Stimulated activated CD8-positive, alpha-beta memory T cell treated with anti-CD3 and anti-CD28 coated beads, Interleukin-12 subunit alpha, Interleukin-12 subunit beta, amount 100 ng/mL, for 4 hours (primary cell): ENCODE data around the gene MAGI2.
"Not testable (repeated sequence)": the region's sequence is repeated elsewhere in the genome, so short reads cannot be mapped to it uniquely, and the experiment has no call there.

Experiments
- DNase-seq: peaks from one replicate; pipeline ENCODE4 v3.0.0-alpha.2; 2020; ENCODE audit warnings: low read depth

MAGI2 gene

GRCh38 chr7:79149831-79150230 lies 303.6 kb downstream of the MAGI2 start:
- DNase-seq = no peak

DNA sequence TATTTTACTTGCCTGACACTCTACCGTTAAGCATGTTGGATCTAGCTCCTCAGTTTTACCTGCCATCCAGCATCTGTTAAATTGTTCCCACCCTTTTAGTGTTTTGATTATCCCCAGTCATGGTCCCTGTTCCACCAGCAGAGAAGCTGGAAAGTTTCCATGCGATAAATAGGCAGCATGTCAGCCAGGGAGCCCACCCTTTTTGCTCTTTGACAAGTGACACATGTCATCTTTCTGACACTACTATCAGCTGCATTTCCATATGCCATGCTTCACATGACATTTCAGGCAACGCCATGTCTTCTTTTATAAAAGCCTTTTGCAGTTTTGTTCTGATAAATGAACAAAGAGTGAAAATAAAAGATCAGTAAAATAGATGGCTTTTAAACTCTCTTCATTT lies 310.8 kb downstream of the MAGI2 start:
- no peak for DNase-seq

- no peak for DNase-seq
Measured at GRCh38 chr7:79141252-79141651, 312.2 kb downstream of the MAGI2 start.

GRCh38 chr7:79137942-79138341 lies 315.5 kb downstream of the MAGI2 start:
- DNase-seq = no peak

DNA sequence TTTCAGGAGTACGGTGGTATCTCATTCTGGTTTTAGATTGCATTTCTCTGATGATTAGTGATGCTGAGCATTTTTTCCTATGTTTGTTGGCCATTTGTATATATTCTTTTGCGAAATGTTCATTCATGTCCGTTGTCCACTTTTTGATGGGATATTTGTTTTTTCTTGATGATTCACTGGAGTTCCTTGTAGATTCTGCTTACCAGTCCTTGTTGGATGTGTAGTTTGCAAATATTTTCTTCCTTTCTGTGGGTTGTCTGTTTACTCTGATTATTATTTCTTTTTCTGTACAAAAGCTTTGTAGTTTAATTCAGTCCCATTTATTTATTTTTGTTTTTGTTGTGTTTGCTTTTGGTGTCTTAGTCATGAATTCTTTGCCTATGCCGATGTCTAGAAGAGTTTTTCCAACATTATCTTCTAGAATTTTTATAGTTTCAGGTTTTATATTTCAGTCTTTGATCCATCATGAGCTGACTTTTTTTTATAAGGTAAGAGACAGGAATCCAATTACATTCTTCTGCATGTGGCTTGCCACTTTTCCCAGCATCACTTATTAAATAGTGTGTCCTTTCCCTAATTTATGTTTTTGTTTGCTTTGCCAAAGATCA lies 320.5 kb downstream of the MAGI2 start:
- no peak for DNase-seq

DNA sequence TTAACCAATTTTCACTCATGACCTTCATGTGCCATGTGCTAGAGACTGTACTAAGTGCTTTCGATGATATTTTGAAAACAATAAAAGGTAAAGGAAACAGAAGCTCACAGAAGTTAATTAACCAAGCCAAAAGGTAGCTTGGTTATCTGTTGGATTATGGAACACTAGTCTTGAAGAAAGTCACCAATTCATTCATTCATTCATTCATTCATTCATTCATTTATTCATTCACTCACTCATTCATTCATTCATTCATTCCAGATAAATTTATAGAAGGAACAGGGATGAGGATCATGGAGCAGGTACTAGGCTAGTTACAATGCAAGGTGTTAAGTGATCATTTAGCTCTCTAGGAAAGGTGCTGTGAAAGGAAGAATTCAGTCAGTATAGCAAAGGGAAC lies 322.8 kb downstream of the MAGI2 start:
- DNase-seq = no peak

- DNase-seq = no peak
Measured at GRCh38 chr7:79124331-79124730, 329.1 kb downstream of the MAGI2 start.

- DNase-seq = no peak
Measured at GRCh38 chr7:79118143-79118542, 335.3 kb downstream of the MAGI2 start.

GRCh38 chr7:79096361-79096805 lies 357.1 kb downstream of the MAGI2 start:
- DNase-seq = no peak

DNA sequence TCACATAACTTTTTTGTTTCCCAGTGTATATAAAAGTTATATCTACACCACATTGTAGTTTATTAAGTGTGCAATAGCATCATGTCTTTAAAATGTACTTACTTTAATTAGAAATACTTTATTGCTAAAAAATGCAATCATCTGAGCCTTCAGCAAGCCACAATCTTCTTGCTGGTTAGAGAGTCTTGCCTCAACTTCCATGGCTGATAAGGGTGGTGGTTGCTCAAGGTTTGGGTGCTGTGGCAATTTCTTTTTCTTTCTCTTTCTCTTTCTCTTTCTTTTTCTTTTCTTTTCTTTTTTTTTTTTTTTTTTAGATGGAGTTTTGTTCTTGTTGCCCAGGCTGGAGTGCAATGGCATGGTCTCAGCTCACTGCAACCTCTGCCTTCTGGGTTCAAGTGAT lies 360.0 kb downstream of the MAGI2 start:
- DNase-seq = no peak

GRCh38 chr7:79091661-79092060 lies 361.8 kb downstream of the MAGI2 start:
- no peak for DNase-seq

GRCh38 chr7:79091011-79091410 lies 362.5 kb downstream of the MAGI2 start:
- DNase-seq = no peak

GRCh38 chr7:79090543-79090942 lies 362.9 kb downstream of the MAGI2 start:
- no peak for DNase-seq

GRCh38 chr7:79084423-79084822 lies 369.0 kb downstream of the MAGI2 start:
- DNase-seq = no peak

- DNase-seq = no peak
Measured at GRCh38 chr7:79079919-79080554, 373.4 kb downstream of the MAGI2 start.

- DNase-seq = no peak
Measured at GRCh38 chr7:79078273-79078672, 375.2 kb downstream of the MAGI2 start.

DNA sequence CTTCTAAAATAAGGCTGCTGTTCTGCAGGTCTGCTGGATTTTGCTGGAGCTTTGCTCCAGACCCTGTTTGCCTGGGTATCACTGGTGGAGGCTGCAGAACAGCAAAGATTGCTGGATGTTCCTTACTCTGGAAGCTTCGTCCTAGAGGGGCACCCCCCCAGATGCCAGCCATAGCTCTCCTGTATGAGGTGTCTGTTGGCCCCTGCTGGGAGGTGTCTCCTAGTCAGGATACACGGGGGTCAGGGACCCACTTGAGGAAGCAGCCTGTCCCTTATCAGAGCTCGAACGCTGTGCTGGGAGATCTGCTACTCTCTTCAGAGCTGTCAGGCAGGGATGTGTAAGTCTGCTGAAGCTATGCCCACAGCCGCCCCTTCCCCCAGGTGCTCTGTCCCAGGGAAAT lies 382.3 kb downstream of the MAGI2 start:
- DNase-seq = not testable (repeated sequence)

- no peak for DNase-seq
Measured at GRCh38 chr7:79064187-79064823, 389.2 kb downstream of the MAGI2 start.

- DNase-seq = no peak
Measured at GRCh38 chr7:79063019-79063698, 390.3 kb downstream of the MAGI2 start.

GRCh38 chr7:79060498-79060897 lies 393.0 kb downstream of the MAGI2 start:
- DNase-seq = no peak

- no peak for DNase-seq
Measured at GRCh38 chr7:79055722-79056415, 397.6 kb downstream of the MAGI2 start.

DNA sequence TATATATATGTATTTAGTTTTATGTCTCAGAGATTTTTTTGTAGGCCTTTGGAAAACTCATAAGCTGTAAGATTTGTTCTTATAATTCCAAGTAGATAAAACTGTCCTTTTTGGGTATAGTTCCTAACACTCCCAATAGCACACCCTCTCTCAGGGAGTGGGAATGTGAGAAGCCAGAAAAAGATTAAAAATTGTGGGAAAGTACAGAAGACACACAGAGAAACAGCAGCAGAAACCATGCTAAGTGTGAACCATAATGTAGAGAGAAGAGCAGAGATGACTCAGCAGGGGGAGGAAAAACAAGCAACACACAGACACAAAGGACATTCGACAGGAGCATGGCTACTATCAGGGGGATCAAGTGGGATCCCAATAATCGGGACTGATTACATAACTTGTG lies 401.6 kb downstream of the MAGI2 start:
- no peak for DNase-seq
